ENCODE results near the gene HLF.

GRCh38 chr17:55354941-55355340, 90.2 kb downstream of the HLF start:
- TF ChIP-seq POLR2A (IDR thresholded peaks at IDR 0.05; ENCODE audit: low read depth, low read length) = no peak
- no peak for TF ChIP-seq POLR2AphosphoS5 (IDR thresholded peaks at IDR 0.05; ENCODE audit: low read depth, low read length)
- no peak for TF ChIP-seq SPI1 (IDR thresholded peaks at IDR 0.05; ENCODE audit: low read depth, low read length)
- no peak for TF ChIP-seq TAF1 (IDR thresholded peaks at IDR 0.05; ENCODE audit: low read depth, low read length)
- TF ChIP-seq POU2F2 (IDR thresholded peaks at IDR 0.05; ENCODE audit: low read depth, low read length) = no peak
- no peak for TF ChIP-seq PAX5 (IDR thresholded peaks at IDR 0.05; ENCODE audit: insufficient read depth, low read length, severe bottlenecking)
